ENCODE results near the gene PHEX.
A peak's percentile ranks its signal among the peaks of the same experiment; 100 is the strongest.

PHEX gene

GRCh38 chrX:22192419-22193060 is 160.4 kb downstream of the PHEX start:
- ChIA-PET POLR2A (ENCODE audit: low non-redundant PET) (no interaction called here), CTCF (interaction anchor here (0.6 to 1.0 kb wide), 2 partner anchors 56 to 801 kb away, joined by 3 to 5 read pairs; no protein-coding TSS in a partner anchor)
- peak; percentile 31 for DNase-seq (ENCODE audit: low spot score)
- TF ChIP-seq, protein P1, sequence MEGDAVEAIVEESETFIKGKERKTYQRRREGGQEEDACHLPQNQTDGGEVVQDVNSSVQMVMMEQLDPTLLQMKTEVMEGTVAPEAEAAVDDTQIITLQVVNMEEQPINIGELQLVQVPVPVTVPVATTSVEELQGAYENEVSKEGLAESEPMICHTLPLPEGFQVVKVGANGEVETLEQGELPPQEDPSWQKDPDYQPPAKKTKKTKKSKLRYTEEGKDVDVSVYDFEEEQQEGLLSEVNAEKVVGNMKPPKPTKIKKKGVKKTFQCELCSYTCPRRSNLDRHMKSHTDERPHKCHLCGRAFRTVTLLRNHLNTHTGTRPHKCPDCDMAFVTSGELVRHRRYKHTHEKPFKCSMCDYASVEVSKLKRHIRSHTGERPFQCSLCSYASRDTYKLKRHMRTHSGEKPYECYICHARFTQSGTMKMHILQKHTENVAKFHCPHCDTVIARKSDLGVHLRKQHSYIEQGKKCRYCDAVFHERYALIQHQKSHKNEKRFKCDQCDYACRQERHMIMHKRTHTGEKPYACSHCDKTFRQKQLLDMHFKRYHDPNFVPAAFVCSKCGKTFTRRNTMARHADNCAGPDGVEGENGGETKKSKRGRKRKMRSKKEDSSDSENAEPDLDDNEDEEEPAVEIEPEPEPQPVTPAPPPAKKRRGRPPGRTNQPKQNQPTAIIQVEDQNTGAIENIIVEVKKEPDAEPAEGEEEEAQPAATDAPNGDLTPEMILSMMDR (conservative IDR thresholded peaks at IDR 0.05; ENCODE audit: low read depth): peak; percentile 70
- H3K27ac ChIP-seq: no peak overlapping the region

DNA sequence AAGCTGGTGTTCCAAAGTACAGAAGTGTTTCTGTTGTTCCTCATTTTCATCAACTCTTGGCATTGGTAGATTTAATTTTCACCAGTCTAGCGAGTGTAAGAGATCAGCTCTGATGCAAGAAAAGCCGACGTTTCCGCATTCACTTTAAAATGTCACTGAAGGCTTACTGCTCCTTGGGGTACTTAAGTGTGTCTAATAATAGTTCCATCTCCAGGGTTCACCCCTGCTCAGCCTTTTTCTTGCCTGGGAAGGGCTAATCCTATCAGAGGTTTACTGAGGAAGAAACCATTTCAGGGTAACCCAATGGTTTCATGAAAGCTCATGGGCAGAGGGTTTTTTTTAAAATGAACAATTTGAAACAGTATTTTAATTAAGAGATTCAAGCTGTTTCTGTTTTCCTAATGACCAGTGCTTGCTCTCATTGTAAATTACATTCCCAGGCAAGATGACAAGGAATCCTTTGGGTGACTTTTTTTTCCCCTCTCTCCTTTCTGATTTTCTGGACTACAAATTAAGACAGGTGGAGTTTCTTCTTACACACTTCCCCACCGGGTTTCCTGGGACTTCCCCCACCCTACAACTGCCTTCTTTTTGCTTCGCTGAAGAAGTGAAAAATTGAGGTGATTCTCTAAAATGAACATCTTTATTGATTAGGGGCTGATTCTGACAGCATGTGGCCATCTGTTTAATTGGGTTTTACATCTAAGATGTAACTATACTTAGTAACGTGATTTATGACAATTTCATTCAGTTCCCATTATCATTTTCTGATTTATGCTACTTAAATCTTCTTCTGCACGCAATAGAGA is 161.9 kb downstream of the PHEX start:
- TF ChIP-seq, protein P1 (conservative IDR thresholded peaks at IDR 0.05; ENCODE audit: low read depth): no peak
- ChIA-PET POLR2A (ENCODE audit: low non-redundant PET) (no interaction called here), CTCF (no interaction called here)
- no peak for DNase-seq (ENCODE audit: low spot score)
- no peak overlapping the region for H3K27ac ChIP-seq

DNA sequence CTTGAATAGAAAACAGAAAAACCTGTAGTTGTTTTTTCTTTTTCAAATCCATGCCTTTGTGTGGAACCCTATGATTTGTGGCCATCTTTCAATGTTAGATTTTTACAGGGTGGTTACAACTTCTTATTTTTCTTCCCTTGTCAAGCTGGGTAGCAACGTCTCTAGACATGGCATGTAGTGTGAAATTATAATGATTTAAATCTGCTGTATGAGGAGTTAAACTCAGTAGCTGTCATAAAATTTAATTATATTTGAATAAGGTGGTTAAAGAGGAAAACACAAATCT is 162.5 kb downstream of the PHEX start:
- ChIA-PET CTCF (no interaction called here), POLR2A (ENCODE audit: low non-redundant PET) (no interaction called here)
- TF ChIP-seq, protein P1 (conservative IDR thresholded peaks at IDR 0.05; ENCODE audit: low read depth): no peak
- H3K27ac ChIP-seq: no peak overlapping the region
- no peak for DNase-seq (ENCODE audit: low spot score)

DNA sequence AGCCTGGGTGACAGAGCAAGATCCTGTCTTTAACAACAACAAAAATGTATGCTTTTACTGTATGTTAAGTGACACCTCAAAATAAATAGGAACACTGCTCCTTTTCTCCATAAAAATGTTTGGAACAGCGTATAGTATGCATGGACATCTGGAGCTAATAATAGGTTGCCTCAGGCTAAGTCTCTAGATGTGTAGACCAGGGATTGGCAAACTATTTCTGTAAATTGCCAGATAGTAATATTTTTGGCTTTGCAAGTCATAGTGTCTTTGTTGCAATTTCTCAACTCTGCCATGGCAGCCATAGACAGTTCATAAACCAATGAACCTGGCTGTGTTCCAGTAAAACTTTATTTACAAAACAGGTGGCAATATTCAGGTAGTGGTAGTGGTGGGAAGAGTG is 164.0 kb downstream of the PHEX start:
- TF ChIP-seq, protein P1 (conservative IDR thresholded peaks at IDR 0.05; ENCODE audit: low read depth): no peak
- no peak for DNase-seq (ENCODE audit: low spot score)
- ChIA-PET POLR2A (ENCODE audit: low non-redundant PET) (no interaction called here), CTCF (no interaction called here)
- H3K27ac ChIP-seq: no peak overlapping the region

DNA sequence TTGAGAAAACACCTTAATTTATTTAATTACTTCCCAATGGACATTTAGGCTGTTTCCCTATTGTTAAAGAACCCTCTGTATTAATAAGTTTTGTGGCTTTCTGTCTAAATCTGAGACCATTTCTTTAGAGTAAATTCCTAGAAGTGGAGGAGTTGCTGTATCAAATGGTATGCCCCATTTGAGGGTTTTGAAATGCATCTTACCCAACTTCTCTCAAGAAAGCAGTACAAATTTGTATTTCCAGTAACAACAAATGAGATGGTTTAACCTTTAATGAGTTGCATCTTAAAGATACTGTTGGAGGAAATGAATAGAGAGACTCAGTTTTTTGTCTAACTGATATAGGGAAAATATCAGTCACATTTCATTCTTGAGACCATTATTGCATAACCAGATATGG is 170.1 kb downstream of the PHEX start:
- no peak for DNase-seq (ENCODE audit: low spot score)
- CTCF ChIA-PET: no interaction called here
- no peak overlapping the region for H3K27ac ChIP-seq
- POLR2A ChIA-PET (ENCODE audit: low non-redundant PET): no interaction called here
- TF ChIP-seq, protein P1 (conservative IDR thresholded peaks at IDR 0.05; ENCODE audit: low read depth): no peak

GRCh38 chrX:22203186-22203585 is 171.1 kb downstream of the PHEX start:
- ChIA-PET POLR2A (ENCODE audit: low non-redundant PET) (no interaction called here), CTCF (no interaction called here)
- H3K27ac ChIP-seq: no peak overlapping the region
- TF ChIP-seq, protein P1 (conservative IDR thresholded peaks at IDR 0.05; ENCODE audit: low read depth): no peak
- DNase-seq (ENCODE audit: low spot score): no peak
